HG02571 (cell line): Measurements from ENCODE around the gene ABCA2.

Source experiments
- ATAC-seq: cut with Tn5 transposase; IDR thresholded peaks from one replicate; pipeline ENCODE4 v1.9.1; 2021; ENCODE audit warnings: mild to moderate bottlenecking, moderate library complexity; ENCODE audit not compliant: unreplicated experiment

ABCA2 gene

GRCh38 chr9:137030538-137031527 lies 2.8 kb upstream of the ABCA2 start:
- no peak for ATAC-seq

GRCh38 chr9:137030006-137030405 lies 2.0 kb upstream of the ABCA2 start:
- ATAC-seq: no peak

GRCh38 chr9:137029058-137029936 lies 1.3 kb upstream of the ABCA2 start:
- ATAC-seq: no peak

GRCh38 chr9:137028263-137029057 lies 423 bp upstream of the ABCA2 start:
- no peak for ATAC-seq

- ATAC-seq: no peak
Observed at GRCh38 chr9:137026828-137027227, 1.2 kb downstream of the ABCA2 start.

- no peak for ATAC-seq
Observed at GRCh38 chr9:137026384-137026783, 1.7 kb downstream of the ABCA2 start.

- no peak for ATAC-seq
Observed at GRCh38 chr9:137025517-137025966, 2.5 kb downstream of the ABCA2 start.

GRCh38 chr9:137023583-137023991 lies 4.5 kb downstream of the ABCA2 start:
- no peak for ATAC-seq

- ATAC-seq: no peak
Observed at GRCh38 chr9:137023157-137023556, 4.9 kb downstream of the ABCA2 start.

GRCh38 chr9:137022662-137023008 lies 5.4 kb downstream of the ABCA2 start:
- no peak for ATAC-seq

GRCh38 chr9:137021979-137022661 lies 5.9 kb downstream of the ABCA2 start:
- no peak for ATAC-seq

- ATAC-seq: no peak
Observed at GRCh38 chr9:137021568-137021978, 6.5 kb downstream of the ABCA2 start.

GRCh38 chr9:137020771-137021567 lies 7.1 kb downstream of the ABCA2 start:
- ATAC-seq: no peak

- ATAC-seq: no peak
Observed at GRCh38 chr9:137019891-137020683, 8.0 kb downstream of the ABCA2 start.

GRCh38 chr9:137018761-137019559 lies 9.1 kb downstream of the ABCA2 start:
- ATAC-seq: no peak

GRCh38 chr9:137017791-137018497 lies 10.1 kb downstream of the ABCA2 start:
- ATAC-seq: no peak

- no peak for ATAC-seq
Observed at GRCh38 chr9:137017071-137017470, 11.0 kb downstream of the ABCA2 start.
